GM21786 (cell line): ENCODE results near the gene KIAA1328.

Experiments
- ATAC-seq: cut with Tn5 transposase; IDR thresholded peaks from one replicate; pipeline ENCODE4 v1.9.1; 2021; ENCODE audit not compliant: unreplicated experiment

The KIAA1328 gene

DNA sequence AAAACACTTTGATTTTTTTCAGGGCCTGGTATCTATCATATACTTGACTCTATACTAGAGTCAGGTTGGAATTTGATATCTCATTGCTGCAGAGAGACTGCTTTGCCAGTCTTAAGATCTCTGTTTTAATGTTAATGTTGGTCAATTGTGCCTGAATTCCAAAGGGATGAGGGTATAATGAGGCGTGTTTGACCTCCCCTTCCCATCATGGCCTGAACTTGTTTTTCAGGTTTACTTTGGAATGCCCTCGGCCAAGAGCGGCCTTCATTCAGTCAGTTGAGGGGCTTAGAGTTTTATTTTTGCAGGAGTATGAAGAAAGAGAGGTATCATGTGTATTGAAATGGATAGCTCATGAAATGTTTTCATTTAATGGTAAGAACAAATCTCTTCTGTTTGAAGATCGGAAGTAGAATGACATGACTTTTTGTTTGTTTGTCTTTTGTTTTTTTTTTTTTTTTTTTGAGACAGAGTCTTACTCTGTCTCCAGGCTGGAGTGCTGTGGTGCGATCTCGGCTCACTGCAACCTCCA lies 119.0 kb downstream of the KIAA1328 start:
- ATAC-seq = no peak

DNA sequence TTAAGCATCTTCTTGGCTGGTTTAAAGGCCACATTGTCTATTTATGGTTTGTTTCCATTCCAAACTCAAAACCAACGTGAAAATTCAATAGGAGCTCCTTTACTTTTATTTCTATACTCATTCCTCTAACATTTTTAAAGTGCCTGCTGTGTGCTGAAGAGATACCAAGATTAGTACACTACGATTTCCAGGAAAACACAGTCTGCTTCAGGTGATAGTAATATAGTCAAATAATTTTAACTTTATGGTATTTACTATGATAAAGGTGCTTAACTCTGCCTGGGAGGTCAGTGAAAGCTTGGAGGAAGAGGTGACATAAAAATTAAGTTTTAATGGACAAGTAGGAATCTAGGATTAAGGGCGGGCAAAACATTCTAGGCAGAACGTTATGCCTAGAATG lies 121.4 kb downstream of the KIAA1328 start:
- no peak for ATAC-seq

DNA sequence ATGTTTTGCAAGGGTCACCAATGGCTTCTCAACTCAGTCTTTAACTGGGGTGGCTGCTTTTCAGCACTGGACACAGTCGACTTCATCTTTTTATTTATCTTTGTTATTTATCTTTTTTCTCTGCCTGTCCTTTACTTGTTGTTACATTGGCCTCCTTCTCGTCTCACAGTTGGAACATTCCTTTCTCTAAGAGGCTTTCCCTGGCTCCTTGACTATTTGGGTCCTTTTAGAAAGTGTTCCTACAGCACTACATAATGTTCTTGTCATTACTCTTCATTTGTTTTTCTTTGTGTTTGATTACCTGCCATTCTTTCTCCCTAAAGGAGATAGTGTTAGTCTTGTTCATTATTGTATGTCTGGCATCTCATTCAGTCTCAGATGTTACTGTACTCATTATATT lies 122.0 kb downstream of the KIAA1328 start:
- ATAC-seq = no peak

DNA sequence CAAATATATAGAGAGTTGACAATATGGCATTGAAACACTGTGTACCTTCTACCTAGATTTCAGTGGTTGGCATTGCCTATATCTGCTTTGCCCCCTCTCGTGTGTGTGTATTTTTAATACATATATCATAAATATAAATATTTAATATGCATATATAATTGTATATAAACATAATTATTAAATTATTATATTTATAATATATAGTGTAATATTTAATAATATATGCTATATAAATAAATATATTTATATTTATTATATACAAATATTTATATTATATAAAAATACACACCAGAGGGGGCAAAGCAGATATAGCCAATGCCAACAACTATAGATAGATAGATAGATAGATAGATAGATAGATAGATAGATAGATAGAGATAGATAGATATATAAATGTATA lies 124.1 kb downstream of the KIAA1328 start:
- ATAC-seq = no peak

DNA sequence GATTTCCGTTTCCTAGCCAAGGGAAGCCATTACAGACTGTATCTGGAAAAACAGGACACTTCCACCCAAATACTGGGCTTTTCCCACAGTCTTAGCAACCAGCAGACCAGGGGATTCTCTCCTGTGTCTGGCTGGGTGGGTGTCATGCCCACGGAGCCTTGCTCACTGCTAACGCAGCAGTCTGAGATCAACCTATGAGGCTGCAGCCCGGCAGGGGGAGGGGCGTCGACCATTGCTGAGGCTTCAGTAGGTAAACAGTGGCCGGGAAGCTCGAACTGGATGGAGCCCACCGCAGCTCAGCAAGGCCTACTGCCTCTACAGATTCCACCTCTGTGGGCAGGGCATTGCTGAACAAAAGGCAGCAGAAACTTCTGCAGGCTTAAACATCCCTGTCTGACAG lies 131.1 kb downstream of the KIAA1328 start:
- ATAC-seq = no peak

DNA sequence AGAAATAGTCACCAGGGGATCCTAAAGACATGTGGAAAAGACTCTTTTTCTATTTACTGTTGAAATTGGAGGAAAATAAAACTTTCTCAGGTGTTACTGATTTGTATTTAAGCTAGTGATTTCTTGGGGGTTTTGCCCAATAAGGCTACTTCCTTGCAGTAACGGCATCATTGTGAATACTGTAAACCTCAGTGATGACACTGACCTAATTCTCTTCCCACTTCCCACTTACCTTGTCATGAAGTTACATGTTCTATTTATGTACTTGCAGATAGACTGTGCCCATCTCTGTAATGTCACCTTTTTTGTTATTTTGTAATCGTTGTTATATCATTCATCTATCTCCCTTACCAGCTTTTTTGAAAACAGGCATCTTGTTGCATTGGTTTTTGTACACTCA lies 134.5 kb downstream of the KIAA1328 start:
- ATAC-seq = no peak

DNA sequence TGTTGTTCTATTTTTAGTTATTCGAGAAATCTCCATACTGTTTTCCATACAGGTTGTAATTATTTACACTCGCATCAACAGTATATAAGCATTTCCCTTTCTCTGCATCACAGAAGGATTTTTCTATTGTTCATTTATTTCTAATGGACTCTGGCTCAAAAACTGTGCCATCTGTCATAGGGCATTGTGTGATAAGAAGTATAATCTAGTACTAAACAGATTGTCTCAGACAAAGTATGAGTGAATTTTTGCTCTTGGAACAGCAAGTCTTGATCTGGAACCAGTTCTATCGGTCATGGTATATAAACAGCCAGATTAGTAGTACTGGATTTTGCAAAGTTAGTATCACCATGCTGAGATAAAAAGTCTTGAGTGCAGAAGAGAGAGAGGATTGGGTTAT lies 145.8 kb downstream of the KIAA1328 start:
- no peak for ATAC-seq

DNA sequence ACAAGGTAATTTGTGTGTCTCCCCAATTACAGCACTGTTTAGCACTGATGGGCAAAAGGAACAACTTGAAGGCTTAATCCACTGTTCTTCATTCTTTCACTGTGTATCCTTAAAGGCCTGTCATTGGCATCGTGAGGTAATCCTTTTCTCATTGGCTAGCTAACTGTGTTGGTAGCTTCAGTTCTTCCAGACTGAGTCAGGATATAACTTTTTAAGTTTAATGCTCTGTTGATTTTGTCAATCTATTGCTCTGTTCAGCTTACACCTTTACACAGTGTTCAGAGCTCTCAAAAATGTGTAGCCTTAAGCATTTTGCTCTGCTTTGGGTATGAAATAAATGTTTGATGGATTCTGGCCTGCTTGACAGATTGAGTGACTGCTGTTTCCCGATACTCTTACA lies 148.2 kb downstream of the KIAA1328 start:
- no peak for ATAC-seq

DNA sequence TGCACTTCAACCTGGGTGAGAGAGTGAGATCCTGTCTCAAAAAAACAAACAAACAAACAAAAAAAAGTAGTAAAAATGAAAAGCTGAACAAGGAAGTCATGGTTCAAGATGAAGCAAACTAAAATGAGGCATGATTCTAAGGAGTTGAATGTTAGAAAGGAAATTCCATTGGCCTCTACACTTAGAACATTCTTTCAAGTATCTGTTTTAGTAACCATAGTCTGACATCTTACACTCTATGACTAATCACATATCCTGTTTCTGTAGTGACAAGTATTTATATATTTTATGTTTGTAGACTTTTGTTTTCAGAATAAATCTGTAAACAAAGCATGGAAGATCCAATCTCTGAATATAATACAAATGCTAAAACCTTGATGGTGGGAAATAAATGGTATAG lies 164.1 kb downstream of the KIAA1328 start:
- ATAC-seq = no peak

DNA sequence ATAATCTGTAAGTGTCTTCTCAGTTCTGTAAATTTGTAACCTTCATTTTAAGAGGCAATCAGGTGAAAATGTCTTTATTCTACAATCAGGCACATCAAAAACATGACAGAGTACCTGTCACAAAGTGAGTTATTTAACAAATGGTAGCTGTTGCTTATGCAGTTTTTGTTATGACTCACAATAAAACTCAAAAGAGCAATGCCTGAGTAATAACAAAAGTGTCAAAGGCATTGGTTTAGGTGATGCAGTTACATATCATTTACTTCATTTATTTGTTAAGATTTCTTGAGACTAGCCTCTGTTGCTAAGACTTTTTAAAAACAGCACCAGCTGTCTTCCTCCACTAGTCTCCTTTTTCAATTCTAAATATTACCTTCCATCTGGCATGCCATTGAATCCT lies 177.8 kb downstream of the KIAA1328 start:
- ATAC-seq = peak; percentile 53

DNA sequence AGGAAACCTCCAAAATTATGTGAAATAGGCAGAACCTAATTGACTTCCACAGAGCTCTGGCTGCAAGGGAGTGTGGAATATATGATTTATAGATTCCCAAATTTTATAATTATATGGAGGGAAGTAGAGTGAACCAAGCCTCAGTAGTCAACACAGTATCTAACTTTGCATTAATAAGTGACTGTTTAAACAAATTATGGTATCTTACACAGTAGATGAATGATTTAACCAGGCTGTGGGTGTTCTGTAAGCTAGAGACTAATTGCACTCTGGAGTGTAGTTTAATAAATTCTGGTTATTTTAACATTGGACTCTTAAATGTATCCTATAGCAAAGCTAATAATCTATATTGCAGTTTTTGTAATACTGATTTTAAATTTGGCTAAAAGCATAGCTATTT lies 183.5 kb downstream of the KIAA1328 start:
- no peak for ATAC-seq

DNA sequence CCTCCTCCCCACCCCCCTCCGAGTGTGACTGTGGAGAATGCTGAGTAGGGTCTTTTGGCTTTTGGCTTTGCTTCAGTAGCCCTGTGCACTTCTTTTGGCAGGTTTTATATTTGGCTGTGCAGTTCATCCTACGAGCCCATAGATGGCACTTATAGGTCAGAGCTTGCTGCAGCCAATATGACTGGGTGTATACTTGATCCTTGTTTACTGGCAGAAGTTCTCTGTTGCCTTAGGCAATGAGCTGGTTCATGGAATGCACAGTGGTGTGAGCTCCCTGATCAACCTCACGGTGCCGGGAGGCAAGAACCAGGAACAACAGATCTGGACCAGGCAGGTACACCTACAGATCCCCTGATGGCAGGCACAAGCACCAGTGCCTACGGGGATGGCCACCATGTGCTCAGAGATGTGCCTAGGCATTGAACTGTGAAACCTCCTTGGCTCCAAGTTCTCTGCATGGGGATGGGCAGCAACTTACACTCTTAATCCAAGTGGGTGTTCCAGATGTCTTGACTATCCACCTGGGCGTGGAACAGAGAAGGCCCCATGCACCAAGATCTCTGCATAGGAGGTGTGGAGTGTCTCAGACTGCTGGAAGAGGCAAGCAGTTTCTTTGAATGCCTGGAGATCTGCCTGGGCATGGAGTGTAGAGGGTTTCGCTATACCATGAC lies 190.4 kb downstream of the KIAA1328 start:
- no peak for ATAC-seq

DNA sequence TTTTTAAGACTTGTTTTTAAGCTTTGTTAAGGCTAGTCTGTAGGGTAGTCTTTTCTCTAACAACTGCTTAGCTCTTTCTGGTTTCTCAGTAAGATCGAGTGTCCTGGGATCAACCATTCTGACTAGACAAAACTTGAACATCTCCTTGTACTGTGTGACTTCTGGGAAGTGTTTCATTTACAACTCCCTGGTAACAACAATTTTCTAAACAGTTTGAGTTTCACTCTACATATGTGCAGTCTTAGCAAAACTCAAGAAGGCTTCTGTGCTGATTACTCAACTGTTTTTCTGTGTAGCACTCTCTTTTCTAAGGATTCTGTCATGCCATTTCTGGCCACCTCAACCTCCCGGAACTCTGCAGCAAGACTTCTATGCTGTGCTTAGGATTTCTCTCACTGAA lies 204.5 kb downstream of the KIAA1328 start:
- ATAC-seq = no peak

DNA sequence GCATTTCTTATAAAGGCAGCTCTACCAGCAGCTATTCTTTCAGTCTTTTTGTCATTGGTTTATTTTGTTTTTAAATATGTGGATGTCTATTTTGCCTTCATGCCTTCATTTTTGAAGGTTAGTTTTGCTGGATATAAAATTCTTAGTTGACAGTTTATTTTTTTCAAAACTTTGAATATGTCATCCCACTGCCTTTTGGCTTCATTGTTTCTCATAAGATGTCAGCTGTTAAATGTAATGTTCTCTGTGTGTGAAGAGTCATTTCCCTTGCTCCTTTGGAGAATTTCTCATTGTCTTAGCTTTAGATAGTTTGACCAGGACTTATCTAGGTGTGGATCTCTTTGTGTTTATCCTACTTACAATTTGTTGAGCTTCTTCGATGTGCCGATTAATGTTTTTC lies 213.5 kb downstream of the KIAA1328 start:
- ATAC-seq = no peak

DNA sequence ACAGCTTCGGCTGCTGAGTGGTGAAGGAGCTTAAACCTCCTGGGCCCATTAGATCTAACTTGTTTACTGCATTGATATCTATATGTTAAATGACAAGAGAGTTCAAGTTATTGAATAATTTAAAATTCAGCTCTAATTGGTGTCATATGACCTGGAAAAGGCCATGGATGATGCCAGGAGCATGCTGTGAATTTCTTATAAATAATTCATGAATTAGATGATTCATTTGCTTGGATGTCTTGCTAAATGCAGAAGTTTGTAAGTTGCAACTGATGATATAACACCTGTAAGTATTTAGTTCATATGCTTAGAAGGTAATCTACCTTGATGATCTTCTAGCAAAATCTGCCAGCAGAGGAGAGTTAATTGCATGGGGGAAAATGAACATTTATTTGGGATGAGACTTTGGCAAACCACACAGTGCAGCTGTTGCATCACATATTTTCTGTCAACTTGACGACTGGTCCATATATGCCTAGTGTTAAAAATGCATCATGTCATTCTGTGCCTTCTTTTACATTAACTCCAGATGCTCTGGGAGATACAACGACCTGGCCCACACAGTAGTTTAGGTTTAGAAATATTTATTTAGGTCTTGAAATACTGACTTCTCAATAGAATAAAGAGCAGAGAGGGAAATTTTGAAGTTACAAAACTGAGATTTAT lies 226.3 kb downstream of the KIAA1328 start:
- ATAC-seq = no peak

DNA sequence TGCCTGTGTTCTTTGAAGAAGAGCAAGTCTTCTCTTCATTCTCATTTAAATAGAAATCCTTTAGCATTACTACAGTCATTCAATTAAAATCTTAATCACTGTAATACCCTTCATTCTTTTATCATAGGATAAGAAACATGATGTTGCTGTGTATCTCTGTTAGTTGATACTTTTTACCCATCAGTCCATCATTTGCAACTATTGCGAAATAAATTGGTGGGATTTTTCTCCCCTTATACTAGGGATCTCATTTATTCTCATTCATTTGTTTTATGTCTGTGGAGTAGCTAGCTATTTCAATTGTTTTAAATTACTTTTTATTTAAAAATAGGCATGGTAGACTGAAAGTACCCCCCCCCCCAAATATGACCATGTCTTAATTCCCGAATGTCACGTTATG lies 235.3 kb downstream of the KIAA1328 start:
- no peak for ATAC-seq

DNA sequence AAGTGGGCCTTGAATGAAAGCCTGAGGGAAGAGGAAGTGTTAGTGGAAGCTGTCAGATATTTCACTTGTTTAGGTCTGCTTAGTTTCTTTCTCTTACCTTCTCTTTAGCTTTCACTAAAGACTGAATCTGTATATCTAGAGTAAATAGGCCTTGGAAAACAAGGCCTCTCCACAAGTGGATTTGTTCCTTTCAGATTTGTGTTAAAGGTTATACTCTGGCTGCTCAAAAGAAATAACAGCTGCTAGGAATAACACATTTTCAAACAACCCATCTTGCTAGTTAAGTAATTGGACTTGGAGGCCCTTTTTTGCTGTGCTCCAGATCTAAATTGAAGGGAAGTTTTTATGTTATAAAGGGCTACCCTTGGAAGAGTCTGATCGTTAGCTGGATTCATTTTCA lies 236.3 kb downstream of the KIAA1328 start:
- ATAC-seq = no peak

DNA sequence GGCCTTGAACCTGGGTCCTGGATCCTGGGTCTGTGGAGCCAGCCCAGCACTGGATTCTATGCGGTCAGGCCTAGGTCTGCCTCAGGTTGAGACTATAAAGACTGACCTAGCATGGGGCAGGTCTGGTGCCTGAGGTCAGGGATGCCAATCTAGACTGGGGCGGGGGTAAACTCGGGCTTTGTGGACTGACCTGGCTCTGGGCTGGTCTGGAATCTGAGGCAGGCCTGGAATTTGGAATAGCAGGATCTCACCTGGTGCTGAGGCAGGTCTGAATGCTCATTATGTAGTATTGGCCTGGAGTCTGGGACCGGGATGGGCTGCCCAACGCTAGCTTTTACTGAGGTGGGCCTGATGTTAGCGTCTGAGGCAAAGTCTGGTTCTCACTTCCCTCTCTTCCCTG lies 256.0 kb downstream of the KIAA1328 start:
- ATAC-seq = no peak

DNA sequence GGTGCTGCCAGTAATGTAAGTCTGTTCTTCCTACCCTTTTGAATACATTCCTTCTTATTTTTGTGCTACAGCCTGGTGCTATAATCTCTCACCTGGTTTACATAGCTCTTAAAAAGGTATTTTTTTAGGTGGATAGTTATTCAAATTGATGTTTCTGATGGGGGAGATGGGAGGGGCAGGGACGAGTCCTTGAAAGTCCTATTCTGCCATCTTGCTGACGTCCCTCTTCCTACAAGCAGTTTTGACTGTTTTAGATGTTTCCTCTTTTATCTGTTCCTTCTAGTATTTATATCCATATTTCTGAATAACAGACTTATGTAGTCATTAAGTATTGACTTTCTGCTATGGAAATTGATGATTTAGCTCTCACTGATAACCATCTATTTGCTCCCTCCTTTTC lies 256.4 kb downstream of the KIAA1328 start:
- no peak for ATAC-seq

DNA sequence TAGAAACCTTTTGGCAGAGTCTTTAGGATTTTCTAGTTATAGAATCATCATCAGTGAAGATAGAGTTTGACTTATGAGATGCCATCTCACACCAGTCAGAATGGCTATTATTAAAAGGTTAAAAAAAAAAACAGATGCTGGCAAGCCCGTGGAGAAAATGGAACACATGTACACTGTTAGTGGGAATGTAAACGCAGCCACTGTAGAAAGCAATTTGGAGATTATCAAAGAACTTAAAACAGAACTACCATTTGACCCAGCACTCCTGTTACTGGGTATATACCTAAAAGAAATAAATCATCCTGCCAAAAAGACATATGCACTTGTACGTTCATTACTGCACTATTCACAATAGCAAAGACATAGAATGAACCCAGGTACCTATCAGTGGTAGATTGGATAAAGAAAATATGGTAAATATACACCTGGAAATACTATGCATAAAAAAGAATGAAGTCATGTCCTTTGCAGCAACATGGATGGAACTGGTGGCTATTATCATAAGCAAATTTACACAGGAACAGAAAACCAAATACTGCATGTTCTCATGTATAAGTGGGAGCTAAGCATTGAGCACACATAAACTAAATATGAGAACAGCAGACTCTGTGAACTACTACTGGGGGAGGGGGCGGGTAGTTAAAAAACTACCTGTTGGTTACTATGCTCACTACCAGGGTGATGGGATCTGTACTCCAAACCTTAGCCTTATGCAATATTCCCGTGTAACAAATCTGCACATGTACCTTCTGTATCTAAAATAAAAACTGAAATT lies 279.0 kb downstream of the KIAA1328 start:
- ATAC-seq = no peak

DNA sequence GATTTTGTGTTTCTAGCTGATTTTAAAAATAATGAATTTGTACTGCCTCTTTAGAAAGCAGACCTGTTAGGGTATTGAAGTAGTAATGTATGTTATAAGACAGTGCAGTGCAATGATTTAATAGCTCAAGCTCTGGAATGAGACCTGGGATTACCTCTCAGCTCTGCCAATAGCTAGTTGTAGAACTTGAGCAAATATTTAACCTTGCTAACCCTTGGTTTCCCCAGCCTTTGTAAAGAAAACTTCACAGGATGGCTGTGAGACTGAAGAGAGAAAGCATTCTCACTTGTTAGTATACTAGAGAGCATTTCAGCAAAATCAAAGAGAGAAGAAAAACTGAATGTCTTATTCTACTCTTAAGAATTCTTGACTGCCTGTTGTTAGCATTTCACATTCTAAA lies 293.9 kb downstream of the KIAA1328 start:
- ATAC-seq = no peak

DNA sequence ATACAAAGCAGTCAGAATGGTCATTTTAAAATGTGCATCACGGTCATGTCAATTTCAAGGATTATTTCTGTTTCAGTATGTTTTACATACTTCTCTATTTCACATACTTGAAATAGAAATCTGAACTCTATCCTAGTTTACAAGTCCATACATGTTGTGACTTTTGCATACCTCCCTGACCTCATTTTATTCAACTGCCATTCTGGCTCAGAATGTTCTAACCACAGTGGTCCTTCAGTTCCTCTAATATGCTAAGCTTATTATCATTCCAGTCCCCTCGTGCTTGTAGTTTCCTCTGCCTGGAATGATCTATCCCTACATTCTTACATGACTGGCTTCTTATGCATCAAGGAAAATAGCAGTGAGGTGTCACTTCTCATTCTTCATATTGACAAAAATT lies 295.6 kb downstream of the KIAA1328 start:
- no peak for ATAC-seq
